Putamen (tissue), 1 donor: ENCODE measurements around the gene RAMACL.

Experiments
- DNase-seq: peaks from one replicate; pipeline ENCODE4 v3.0.0-alpha.2; 2016; ENCODE audit warnings: low spot score

Gene RAMACL

DNA sequence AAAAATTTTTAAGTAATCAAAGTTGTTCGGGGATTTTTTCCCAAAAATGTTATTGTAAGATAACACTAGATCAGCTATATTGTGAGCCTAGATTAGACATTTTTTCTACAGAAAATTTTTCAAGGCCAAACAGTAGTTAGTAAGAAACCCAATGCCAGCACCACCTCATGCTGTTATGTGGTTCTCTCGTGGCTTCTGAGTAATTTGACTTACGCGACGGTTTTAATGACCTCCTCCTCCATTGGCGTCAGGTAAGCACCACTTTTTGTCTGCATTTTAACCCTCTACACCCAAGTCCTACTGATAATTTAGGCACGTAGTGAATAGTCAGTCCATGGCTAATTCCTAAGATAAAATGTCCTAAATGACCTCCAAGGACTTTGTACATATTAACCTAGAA is 30.9 kb upstream of the RAMACL start:
- DNase-seq: no peak

DNA sequence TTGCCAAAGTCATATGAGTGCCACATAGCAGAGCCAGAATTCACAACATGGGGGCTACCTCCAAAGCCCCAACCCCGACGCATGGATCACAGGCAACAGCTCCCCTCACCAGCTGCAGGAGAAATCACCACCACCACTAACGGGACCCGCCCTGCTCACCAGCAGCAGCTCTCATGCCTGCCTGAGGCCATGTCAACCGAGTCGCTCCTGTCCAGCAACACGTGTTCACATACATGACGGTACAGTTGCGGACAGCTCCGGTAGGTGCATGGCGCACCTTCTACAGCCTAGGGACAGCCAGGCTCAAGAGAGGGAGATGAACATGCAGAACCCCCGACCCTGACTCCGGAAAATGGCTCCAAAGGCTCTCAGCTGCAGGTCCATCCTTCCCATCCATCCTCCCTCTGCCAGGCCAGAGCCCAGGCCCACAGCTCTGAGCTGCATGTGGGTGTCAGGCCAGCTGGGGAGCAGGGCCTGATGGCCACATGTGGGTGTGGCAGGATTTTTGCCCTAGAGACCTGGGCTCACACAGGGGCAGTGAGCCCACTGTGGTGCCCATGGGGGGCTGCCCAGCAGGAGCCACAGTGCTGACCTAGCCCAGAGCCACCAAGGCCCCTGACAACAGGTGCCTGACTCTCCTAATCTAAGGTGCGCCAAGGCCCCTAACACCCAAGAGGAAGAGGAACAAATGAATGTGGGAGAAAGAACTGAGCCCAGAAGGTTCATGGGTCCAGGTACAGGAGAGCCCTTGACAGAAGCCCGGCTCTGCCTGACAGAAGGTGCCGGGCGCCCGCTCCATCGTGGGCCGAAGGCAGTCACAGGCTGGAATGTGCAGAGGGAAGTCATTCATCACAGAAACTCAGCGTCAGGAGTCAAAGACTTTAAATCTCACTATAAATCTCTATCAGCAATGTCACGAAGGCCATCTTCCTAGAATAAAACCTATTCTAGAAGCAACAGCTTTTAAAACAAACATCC is 30.1 kb upstream of the RAMACL start:
- DNase-seq: no peak

DNA sequence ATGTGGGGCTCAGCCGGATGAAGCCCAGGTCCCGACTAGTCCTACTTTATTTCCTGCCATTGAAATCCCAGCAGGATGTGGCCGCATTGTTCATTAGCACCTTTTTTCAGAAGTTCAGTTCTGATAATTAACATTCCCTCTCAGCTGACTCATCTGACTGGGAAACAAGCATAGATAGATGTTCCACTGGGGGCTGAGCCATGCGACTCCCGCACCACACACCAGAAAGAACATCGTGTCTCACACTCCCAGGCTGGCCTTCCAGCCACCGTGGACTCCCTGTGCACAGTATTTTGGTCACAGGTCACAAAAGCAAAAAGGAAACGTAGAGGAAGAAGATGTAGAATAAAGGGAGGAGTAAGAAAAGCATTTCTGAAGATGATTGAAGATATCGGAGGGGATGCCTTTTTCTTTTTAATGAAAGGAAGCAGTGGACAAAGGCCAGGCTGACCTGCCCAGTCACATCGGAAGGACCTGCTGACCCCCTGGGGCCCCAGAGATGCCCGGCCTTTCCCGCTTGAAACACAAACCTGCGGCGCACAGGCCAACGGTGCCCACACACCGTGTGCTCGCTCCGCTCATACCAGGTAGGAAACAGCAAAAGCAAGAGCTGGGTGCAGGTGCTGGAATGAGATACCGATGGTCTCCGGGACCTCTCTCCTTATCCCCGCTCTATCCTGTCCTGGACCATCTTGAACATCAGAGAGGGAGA is 28.7 kb upstream of the RAMACL start:
- no peak for DNase-seq

DNA sequence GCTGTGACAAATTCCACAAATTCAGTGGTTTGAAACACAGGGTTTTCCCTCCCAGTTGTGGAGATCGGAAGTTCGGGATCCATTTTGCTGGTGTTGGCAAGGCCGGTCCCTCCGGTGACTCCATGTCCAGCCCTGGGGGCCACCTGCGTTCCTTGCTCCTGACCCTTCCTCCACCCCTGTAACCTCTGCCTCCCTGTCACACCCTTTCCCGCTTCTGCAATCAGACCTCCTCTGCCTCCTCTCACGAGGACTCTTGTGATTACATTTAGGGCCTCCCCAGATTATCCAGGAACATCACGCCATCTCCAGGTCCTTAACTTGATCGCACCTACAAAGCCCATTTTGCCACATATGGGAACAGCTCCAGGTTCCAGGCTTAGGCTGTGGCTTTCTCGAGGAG is 28.1 kb upstream of the RAMACL start:
- DNase-seq: no peak

DNA sequence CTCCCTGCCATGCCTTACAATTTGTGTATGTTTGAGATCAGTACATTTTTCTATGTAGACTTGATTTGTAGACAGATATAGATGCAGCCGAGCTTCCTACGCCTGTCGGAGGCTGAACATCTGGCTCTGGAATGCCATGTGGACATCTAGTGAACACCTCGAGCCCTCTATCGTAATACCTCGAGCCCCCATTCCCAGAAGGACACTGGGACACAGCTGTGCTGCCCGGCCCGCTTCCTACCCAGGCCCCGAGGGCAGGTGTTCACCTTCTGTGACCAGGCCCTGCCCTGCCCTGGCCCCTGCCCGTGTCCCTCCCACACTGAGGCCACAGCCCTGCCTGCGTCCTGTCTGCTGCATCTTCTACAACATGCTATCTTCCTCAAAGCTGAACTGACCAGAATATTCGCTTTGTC is 27.7 kb upstream of the RAMACL start:
- DNase-seq: no peak

DNA sequence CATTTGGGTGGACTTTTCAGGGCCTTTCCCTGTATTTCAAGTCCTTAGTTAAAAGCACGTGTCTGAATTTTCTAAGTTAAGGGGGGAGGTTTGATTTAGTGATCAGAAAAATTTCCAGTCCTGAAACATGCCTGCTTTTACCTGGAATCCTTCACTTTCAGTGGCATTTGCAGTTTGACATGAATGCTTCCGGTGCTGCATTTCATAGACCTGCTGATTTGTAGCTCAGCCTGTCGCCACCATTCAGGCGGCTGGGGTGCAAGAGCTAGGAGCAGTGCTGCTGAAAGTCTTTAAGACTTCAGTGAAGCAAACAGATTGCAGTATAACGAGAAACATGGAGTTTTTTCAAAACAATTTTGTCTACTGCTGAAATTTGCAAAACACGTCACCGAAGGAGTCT is 26.5 kb upstream of the RAMACL start:
- no peak for DNase-seq

DNA sequence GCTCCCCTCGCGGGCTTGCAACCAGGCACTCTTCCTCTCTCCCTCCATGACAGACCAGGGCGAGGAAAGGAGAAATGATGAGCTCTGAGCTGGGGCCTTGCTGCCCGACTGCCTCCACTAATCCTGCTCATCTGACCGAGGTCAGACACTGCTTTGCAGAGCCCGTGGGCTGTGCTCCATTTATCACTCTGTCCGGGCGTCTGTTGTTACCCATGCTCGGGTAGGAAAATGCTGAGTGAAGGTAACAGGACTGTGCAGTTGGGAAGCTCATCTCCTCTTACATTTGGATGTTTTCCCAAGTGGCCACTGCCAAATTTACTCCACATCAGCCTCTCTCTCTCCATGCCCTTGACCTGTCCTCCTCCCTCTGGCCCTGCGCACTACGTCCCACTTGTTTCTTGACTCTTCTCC is 26.0 kb upstream of the RAMACL start:
- DNase-seq: no peak

DNA sequence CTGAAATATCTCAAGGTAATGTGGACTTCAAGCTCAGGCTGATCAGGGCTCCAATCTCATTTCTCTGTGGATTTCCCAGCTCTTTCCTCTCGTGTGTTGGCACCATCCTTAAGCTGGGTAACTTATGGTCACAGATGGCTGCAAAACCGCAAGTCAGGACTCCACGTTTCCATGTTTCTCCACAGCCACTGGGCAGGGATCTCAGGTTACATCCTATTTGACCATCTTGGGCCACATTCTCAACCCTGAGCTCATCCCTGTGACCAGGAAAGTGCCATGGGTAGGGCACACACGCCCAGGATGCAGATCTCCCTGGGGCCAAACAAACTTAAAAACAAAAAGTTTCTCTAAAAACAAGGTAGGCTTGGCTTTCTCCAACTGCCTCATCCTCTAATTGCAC is 25.2 kb upstream of the RAMACL start:
- DNase-seq: no peak

DNA sequence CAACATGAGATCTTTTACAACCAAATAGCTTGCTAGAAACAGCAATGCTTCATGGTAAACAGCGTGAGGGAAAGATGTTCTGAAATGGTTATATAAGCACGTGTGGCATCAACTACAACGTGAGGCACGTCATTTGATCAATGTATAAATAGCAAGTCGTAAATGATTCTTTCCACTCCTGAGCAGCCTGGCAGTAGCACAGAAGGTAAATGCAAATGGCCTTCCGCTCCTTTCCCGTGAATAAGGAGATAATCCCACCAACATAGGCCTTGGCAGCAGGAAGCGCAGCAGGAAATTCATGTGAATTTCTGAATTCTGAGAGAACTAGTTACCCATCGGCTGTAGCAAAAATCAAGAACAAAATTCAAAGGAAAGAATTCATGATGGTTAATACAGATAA is 23.6 kb upstream of the RAMACL start:
- no peak for DNase-seq

DNA sequence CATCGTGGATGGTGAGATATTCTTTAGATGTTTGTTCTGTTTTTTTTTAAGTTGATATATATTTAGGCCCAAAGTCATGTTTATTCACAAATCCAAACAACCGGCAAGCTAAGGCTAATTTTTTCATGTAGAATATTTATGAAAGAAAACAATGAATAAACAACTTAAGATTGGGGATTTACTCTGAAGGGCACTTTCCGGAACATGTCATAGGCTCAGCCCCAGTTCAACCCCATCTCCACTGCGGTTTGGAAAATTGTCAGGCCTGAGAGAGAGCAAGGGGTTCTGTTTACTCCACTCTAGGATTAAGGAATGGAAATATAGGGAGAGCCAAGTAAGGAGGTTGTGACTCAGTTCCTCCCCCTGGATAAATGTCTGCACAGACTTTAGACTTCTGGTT is 22.3 kb upstream of the RAMACL start:
- no peak for DNase-seq

DNA sequence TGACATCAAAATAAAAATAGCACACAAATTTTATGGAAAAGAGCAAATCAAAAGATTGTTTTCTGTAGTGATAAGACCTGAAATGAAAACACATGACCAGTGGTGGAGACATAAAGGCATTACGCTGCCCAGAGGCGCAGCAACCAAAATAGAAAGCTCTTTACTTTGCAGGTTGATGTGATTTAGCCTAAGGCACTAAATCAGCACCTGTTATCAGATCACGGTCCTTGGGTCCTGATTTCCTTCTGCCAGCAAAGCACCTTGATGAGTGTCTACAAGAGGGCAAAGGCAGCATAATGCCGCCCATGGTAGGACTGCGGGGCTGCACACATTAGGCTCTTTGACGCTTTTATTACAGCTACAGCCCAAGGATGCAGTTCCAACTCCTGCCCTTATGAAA is 19.3 kb upstream of the RAMACL start:
- no peak for DNase-seq

DNA sequence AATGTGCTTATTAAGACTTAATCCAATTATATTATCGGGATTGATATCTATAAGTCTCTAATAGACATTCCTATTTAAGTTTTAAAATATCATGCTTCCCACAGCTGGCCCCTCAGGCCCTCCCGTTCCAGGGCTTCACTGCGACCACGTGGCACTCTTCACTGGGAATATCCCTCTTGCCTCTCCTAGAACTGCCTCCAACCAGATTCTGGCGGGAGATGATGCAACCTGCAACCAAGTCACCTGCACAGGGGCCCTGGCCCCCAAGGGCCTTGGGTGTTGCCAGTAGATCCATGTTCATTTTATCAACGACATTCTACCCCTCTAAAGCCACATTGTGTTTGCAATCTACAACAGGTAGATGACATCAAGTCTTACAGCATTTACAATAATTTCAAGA is 18.4 kb upstream of the RAMACL start:
- DNase-seq: no peak

DNA sequence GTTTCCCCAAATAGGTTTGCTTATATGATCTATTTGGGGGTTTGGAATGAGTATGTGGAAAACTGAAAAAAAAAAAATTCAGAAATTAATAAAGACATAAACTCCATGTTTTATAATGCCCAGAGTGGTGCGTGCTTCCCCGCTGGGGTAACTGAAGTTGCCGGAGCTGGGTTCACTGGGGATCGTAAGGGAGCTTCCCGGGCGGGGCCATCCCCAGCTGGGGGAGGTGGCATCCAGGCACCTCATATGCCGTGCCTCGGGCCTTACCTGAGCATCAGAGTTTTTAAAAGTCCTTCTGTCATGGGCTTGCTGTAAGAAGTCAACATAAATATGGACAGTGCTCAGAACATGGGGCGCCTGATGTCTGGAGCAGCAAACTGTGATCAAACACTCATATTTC is 17.9 kb upstream of the RAMACL start:
- DNase-seq: no peak

DNA sequence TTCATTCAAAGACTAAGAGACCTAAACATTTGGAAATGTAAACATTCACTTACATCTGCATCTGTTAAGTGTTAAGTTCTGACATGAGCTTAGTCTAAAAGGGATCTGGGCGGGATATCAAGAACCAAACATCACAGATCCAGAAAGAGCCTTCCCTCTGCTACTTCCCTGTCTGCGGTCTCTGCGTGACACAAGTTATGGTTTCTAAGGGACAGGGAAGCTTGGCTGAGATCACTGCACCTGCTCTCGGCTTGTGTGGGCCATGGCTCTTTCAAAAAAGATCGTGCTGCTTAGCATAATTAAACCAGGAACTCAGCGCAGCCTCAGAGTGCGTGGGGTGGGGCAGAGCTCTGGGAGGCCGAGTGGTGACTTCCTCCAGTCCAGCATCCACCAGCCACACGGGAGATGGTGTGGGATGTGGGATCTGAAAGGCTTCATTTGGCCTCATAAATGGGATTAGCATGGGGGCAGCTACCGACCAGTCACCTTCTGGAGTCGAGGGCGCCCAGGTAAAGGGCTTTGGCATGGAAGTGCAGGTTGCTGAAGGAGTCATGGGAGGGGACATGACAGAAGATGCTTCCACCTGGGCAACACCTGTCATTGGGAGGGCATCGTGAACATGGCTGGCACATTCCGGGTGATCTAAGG is 16.7 kb upstream of the RAMACL start:
- no peak for DNase-seq

DNA sequence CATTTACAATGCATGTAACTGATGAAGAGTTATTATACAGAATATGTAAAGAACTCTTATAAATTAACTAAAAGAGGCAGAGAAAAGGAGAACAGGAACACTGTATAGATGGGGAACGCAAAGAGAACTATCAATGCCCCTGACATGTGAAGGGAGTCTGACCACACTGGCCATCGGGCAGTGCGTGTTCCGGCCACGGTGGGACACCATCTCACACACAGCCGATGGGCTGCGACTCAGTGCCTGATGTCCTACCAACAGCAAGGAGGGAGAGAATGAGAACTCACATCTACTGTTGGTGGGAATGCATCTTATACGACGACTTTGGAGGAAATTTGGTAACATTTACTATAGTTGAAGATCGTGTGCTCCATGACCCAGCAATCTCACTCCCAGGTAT is 15.5 kb upstream of the RAMACL start:
- DNase-seq: no peak

DNA sequence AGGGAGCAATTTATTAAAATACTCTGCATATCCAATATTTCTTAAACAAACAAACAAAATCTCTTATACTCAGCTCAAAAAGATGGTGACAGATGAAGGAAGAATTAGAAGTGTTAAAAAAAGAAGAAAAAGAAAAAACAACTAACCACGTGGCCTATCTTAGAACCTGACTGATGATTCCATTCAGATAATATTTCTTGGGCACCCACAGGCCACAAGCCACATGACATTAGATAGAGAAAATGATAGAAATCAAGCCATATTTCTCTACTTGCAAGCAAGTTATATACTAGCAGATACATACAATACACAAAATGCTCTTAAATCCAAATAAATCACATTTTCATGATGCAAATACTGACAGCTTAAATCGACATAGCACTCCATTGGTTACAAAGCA is 14.5 kb upstream of the RAMACL start:
- DNase-seq: no peak

DNA sequence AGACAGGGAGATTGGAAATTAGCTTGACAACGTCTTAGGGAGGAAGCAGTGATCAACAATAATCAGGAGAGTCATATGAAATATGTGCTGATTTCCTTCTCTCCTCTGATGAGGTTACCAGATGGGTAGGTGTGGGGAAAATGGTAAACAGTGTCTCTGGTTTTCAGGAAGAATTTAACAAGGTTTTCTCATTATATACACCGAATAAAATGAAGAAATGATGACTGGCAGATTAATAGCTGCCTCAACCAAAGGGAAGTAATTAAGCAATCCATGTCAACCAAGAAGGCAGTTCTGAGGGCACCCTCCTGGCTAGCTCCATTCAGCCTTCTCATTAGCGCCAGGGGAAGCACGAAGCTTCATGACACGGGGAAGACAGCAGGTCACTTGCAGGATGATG is 12.7 kb upstream of the RAMACL start:
- DNase-seq: no peak

DNA sequence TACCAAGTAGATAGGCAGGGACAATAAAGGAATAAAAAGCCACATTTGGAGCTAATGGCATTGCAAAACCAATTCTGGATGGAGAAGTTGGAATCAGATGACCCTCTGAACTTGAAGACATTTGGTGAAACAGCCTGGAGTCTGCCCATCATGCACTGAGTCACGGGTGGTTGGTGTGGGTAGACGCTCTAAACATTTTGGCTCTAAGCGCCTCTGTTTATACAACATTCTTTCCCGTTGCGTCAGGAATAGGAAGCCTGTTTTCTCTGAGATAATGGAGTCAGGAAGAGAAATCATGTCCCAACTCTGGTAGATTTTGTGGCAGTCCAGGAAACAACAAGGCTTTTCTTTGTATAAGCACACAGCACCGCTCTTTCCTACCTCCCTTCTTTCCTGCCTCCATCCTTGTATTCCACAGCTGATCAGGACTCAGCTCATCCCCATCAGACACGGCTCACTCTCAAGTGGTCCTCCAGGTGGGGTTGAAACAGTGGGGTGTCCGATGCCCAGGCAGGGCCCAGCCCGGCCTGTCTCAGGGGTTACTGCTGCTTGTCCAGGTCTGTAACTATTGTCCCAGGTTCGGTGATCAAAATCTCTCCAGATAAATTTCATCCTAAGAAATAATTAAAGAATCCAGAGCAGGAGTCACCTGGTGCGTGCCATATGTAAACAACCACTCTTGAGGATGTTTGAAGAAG is 12.1 kb upstream of the RAMACL start:
- no peak for DNase-seq

DNA sequence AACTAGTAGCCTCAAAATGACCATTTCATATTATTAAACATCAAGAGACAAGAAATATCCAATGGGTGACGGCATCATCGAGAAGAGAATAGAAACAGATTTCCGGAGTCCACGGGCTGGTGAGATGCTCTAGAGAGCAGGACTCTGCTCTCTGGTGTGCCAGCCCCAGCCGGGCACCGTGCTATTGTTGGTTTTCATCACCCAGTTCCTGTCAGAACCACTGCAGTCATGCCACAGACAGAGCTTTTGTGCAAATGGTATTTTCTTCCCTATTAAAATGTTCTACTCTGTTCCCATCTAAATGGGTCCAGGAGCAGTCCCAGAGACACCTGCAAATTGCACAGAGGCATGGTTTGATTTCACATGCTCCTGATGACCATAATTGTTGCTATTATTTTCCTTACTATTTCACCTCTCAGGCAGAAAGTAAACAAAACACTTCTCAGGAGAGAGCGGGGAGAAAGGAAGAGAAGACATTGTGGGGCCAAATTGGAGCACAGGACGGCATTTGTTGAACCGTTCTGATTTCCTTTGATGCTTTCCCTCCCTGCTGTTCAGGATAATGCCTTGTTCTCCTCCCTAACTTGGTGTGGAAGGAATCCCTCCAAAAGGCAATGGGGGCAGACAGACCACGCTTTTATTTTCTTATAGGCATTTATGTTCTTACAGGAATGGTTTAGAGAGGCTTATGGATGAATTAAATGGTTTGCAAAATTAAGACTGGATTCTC is 11.4 kb upstream of the RAMACL start:
- peak; percentile 42 for DNase-seq

DNA sequence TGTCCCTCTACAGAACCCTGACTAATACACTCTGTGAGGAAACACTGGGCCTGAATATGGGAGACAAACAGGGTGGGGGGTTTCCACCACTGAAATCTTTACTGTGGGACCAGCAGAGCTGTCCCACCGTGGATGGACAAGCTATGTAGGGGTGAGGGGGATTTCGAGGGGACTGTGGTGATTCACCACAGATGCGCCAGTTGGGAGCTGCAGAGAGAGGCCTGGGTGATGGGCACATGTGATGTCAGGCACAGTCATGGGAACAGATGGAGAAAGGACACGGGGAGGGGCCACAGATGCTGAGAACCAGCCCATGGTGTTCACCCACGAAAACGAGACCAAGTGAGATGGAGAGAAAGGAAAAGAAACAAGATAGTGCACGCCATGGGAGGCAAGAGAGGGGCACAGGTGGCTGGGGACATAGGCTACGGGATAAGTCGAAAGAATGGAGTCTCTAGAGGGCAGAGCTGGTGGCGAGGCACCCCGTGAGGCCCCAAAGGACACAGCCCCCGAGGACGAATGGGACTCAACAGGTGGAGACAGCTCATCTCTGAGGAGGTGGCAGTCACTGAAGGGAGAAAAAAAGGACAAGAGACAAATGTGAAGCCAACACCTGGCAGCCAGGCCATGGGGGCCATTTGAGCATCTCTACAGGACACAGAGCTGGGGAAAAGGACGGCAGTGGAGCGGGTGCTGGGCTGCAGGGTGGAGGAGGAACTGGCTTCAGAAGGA is 10.5 kb upstream of the RAMACL start:
- DNase-seq: no peak

DNA sequence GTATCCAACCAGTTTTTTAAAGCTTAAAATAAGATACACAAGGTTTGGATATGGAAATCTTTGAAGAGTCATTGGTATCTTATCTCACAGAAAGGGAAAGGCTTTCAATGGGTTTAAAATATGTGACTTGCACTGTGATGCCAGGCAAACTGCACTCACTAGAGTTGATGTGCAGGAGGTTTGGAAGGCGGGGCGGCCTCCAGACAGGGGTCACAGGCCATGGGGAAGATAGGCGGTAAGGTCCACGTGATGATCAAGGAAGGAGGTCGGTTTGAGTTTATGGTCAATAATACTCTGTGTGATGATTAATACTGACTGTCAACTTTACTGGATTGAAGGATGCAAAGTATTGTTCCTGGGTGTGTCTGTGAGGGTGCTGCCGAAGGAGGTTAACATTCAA is 9.5 kb upstream of the RAMACL start:
- DNase-seq: no peak
